GM19324 (cell line): ENCODE results near the gene SEC23B.
"Not testable (repeated sequence)": the region's sequence is repeated elsewhere in the genome, so short reads cannot be mapped to it uniquely, and the experiment has no call there.

Experiments used
- ATAC-seq: cut with Tn5 transposase; IDR thresholded peaks from one replicate; pipeline ENCODE4 v1.9.1; 2021; ENCODE audit warnings: mild to moderate bottlenecking, moderate library complexity; ENCODE audit not compliant: unreplicated experiment, low FRiP score

Gene SEC23B

DNA sequence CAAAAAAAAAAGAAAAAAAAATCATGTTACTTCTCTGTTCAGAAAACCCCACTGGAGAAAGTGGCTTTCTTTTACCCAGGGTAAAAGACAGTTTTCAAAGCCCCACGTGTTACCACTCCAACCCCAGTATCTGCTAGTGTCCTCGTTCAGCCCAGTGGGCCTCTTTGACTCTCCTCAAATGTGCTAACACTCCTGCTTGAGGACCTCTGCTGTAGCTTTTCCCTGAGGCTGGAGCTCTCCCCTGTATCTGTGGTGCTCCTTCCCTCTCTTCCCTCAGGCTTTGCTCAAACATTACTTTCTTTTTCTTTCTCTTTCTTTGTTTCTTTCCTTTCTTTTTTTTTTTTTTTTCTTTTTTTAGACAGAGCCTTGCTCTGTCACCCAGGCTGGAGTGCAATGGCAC is 15.3 kb downstream of the SEC23B start:
- no peak for ATAC-seq

DNA sequence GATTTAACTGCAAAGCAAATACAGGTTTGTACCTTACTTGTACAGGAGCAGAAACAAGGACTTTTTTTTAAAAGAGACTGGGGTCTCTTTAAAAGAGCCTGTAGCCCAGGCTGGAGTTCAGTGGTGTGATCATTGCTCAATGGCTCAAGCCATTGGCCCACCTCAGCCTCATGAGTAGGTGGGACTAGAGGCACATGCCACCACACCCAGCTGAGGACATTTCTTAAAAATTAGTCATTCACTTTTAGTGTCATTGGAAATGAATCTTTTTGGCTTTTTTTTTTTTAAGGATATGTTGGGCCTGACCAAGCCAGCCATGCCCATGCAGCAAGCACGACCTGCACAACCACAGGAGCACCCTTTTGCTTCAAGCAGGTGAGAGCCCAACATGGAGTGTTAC is 16.9 kb downstream of the SEC23B start:
- no peak for ATAC-seq

DNA sequence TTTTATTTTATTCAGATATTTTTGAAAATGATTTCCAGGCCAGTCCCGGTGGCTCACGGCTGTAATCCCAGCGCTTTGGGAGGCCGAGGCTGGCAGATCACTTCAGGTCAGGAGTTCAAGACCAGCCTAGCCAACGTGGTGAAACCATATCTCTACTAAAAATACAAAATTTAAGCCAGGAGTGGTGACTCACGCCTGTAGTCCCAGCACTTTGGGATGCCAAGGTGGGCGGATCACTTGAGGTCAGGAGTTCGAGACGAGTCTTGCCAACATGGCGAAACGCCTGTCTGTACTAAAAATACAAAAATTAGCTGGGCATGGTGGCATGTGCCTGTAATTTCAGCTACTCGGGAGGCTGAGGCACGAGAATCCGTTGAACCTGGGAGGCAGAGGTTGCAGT is 19.0 kb downstream of the SEC23B start:
- not testable (repeated sequence) for ATAC-seq

DNA sequence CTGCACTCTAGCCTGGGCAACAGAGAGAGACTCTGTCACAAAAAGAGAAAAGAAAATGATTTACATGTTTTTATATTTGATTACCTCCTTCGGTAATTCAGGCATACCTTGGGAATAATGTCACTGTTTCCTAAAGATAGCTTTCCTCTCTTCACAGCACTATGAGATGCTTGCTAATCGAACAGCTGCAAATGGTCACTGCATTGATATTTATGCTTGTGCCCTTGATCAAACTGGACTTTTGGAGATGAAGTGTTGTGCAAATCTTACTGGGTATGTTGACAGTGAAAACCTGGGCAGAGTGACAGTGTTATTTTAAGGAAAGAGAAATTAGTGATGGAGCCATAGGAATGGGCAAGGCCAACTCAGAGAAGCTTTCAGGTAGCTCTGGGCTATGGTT is 19.6 kb downstream of the SEC23B start:
- ATAC-seq, result no peak

DNA sequence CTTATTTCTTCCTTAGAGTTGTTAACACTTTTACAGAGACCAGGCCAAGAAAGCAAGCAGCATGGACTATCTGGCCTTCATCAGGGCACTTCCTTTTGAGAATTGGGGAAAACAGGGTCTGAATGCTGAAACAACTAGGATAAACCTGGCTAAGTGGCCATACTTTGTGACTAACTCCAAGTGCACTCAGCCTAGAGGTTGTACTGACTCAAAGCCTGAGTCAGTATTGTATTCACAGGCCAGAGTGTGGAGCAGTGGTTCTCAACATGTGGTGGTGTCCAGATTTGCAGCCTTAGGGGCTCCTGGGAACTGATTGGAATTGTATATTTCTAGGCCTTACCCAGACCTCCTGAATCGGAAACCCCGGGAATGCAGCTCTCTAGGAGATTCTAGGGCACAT is 20.1 kb downstream of the SEC23B start:
- ATAC-seq, result no peak

DNA sequence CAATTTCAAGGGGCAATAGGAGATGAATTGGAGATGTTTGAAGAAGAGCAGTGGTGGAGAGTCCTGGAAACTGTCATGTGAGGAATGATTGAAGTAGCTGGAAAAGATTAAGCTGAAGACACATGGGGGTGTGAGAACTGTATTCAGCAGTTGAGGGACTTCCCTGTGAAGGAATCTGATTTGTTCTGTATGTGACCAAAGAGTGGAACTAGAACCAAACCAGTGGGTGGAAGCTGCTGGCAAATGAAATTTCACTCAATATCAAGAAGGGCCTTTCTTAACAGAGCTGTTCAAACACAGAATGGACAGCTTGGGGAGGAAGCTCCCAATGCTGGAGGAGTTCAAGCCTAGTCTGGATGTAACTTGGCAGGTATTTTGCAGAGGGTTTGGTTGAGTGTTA is 21.3 kb downstream of the SEC23B start:
- ATAC-seq, result no peak

DNA sequence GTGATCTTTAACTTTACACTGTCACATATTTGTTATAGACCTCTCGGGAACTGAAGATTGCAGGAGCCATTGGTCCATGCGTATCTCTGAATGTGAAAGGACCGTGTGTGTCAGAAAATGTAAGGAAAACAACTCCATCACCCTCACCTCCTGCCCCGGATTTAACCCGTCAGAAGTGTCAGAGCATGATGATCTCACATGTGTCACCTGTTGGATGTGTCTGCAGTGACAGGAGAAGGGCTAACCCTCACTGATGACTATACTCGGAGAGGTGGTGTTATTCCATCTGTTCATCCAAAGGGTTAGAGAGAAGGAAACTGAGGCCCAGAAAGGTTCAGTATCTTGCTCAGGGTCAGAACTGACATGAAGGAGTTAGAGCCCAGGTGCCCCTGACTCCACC is 24.9 kb downstream of the SEC23B start:
- no peak for ATAC-seq

DNA sequence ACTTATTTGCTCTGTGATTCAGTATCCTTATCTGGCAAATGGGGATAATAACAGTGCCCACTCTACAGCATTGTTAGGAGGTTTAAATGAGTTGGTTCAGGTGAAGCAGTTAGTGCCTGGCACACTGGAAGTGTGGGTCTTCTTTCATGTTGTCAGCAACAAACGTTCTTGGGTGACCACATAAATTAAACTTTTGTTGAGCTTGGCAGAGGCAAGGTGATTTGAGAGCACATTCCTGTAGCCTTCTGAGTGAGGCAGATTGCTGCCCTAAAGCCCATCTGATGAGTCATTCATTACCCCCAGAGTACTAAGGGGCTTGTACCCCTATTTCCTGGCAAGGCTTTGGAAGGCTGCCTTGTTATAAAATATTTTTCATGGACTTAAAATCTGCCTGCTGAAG is 25.8 kb downstream of the SEC23B start:
- ATAC-seq, result no peak

DNA sequence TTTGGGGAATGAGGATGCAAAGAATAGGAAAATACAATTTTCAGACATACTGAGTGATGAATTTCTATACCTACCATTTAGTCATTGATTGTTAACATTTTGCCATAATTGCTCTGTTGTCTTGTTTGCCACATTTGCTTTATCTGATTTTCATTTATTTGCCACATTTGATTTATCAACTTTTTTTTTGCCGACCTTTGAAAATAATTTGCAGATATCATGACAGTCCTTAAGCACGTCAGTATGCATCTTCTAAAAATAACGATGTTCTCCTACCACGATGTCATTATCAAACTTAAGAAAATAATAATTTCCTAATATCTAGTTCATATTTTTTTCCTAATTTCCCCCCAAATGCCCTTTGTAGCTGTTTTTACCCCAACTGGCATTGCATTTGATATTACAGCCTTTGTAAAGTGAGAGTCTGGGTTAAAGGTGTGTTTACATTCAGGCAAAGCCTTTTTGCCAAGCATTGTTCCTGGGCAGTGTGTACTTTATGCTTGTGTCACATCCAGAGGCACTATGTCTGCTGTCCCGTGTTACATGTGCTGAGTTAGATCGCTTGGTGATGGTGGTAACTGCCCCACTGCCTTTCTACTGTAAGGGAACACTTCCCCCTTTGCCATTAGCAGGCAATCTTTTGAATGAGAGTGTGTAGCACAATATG is 26.4 kb downstream of the SEC23B start:
- ATAC-seq, result no peak

DNA sequence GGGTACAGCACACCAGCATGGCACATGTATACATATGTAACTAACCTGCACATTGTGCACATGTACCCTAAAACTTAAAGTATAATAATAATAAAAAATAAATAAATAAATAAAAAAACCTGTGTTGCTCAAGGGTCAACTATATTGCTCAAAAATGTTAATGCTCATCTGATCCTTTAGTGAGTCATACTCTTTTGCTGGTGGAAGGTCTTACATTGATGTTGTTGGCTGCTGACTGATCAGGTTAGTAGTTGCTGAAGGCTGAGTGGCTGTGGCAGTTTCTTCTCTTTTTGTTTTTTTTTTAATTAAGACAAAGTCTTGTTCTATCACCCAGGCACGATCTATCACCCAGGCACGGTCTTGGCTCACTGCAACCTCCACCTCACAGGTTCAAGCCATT is 29.9 kb downstream of the SEC23B start:
- no peak for ATAC-seq

DNA sequence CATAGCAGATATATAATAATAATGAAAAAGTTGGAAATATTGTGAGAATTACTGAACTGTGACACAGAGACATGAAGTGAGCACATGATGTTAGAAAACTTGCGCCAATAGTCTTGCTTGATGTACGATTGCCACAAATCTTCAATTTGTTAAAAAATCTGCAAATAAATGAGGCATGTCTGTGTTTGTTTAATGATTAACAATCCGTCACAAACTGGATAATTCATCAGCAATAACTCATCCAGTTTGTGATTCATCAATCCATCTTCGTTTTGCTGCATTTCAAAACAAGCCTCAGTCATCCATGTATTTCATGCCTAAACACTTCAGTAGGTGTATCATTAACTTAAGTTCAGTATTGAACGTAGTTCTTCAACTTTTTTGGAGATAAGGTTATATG is 34.0 kb downstream of the SEC23B start:
- ATAC-seq, result no peak

DNA sequence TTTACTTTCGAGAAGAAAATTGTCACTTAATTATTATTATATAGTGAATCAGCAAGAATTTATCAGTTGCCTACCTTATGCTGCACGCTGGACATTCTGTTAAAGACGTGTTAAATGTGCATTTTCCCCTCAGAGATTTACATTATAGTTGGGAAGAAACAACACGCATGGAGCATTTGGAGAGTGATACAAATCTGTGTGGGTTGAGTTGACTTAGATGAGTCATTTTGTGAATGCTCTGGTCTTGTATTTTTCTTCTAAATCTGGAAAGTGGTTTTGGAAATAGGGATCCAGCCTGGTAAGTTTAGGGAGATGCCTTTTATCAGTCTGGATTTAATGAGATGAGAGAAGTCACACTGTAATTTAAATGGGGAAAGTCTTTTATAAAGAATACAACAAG is 35.5 kb downstream of the SEC23B start:
- ATAC-seq, result no peak

DNA sequence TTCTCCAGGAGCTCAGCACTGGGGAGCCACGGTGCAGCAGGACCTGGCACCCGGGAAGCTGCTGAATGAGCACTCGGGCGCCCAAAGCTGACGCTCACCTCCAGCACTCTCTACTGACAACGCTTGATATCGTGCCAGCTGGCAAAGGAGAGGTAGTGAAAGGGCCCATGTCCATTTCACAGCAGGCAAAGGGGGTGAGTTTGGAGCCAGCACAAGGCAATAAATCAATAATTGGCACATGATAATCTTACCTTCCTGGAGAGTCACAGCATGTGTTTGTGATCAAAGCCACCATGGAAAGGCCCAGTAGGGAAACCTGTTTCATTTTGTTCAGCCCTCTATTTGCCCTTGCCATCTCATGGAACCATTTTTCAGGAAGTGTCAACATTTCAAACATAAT is 36.2 kb downstream of the SEC23B start:
- ATAC-seq, result no peak

DNA sequence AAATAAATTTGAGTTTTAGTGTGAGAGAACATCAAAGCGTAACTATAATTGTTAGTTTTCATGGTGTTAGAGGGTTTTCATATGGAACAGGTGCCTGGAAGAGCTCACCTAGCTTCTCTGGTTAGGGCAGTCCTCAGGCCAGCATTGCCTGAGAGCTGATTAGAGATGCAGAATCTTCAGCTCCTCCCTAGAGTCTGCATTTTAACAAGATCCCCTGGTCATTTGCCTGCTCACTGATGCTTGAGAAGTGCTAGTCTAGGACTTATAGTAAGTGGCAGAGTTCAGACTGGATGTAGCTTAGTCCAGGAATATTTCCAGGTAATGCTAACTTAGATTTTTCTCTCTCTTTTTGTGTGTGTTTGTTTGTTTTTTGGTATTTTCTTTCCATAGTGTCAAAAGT is 37.8 kb downstream of the SEC23B start:
- no peak for ATAC-seq

DNA sequence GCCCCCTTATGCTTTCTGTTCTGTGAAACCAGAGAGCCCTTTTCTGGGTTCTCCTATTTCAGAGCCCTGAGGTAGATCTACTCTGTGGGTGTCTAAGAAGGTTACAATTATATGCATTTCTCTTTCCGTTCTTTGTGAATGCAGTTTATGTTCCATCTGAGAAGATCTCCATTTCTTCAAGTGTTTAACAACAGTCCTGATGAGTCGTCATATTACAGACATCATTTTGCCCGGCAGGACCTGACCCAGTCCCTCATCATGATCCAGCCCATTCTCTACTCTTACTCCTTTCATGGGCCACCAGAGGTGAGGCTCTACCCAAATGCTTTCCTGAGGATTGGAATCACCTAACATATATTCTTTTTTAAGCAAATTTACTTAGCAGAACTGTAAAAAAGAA is 40.7 kb downstream of the SEC23B start:
- no peak for ATAC-seq

DNA sequence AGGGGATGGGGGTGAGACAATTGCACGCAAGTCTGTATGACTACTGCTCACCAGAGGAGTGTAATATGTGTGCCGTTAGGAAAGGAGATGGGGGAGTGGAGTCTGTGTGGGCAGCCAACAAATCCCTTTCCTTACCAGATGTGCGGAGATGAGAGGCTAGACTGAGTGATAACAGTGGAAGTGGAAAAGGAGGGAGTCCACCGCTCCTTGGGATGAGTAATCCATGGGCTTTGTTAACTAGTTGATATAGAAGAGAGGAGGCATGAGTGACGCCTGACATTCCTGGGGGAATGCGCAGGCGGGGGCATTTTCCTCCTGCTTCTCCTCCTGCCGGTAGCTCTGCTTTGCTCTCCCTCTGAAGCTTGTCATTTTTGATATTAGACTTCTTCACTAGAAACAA is 46.0 kb downstream of the SEC23B start:
- no peak for ATAC-seq

DNA sequence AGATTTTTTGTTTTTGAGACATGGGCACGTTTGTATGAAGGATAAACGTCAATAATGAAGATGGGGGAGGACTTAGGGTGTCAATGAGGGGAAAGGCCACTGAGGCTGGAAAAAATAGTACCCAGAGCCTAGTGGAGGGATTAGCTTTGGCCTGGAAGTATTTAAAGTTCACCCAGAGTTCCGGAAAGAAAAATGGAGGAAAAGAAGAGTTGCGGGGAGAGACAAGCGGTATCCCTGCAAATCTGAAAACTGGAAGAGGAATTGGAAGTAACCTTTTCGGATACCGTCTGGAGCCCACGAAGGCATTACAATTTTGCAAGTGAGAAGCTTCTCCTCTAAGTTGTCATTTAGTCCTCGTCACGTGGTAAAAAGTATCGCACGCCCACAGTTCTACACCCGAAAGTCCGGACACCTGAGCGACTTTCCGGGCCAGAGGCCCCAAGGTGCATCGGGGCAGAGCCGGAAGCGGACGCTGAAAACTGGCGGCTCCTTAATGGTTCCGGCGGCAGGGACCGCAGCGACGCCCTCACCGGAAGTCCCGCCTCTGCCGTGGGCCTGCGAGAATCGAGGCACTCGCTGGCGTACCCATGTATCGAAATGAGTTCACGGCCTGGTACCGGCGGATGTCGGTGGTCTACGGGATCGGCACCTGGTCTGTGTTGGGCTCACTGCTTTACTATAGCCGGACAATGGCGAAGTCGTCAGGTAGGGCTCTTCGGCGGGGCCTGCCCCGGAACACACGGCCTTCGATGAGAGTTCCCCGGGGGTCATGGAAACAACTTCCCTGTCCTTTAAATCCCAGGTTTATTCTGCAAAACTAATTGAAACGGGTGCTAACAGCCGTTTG is 59.4 kb downstream of the SEC23B start, which contains the start of gene SMIM26:
Gene SMIM26, plus strand, starts transcription at position 541 of the 847 bp plus-strand sequence. Its CDS starts 47 bp downstream, at position 588.
- peak; percentile 99 for ATAC-seq

DNA sequence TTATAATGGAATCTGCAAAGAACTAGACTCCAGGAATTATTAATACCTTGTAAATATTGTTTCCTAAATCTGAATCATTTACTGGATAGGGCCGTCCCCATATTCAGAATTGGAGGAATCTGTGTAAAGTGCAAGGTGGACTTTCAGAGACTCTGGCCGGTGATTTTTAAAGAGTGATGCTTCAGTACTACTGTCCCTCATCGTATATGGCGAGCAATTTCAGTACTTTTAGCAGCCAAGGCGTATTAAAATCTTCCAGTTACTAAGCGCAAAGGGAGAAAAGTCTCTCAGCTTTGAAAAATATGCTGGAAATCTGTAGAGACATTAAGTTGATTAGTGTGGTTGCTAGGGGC is 60.0 kb downstream of the SEC23B start:
- no peak for ATAC-seq

DNA sequence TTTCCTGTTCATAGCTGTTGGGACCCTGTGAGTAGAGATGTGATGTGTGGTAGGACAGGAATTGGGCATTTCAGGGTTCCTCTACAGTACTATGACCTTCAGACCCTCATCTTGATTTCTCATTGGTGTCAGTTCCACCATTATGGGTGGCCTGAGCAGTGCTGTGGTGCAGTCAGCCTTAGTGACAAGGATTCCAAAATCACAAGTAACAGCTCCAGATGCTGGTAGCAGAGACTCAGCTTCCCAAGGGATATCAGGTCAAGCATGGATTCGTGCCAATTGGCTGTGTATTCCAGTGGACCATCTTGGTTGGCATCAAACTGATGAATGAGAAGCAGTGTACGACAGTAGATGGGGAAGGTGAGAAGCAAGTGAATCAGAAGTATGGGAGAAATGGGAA is 63.3 kb downstream of the SEC23B start:
- no peak for ATAC-seq

DNA sequence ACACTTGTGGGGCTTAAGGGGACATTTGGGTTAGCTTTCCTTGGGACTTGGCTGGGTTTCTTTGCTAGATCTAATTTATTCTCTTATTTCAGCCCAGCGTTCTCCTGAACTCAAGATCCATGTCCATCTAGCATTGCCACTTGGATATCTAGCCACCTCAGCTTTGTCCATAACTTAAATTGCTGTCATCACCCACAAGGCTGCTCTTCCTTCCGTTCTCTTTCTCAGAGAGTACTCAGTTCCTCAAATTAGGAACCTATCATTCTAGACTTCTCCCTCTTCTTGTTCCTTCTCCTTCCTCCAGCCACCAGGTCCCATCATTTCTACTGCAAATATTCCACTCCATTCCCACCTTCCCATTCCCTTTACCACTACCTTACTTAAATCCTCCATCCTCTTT is 63.8 kb downstream of the SEC23B start:
- ATAC-seq, result no peak

DNA sequence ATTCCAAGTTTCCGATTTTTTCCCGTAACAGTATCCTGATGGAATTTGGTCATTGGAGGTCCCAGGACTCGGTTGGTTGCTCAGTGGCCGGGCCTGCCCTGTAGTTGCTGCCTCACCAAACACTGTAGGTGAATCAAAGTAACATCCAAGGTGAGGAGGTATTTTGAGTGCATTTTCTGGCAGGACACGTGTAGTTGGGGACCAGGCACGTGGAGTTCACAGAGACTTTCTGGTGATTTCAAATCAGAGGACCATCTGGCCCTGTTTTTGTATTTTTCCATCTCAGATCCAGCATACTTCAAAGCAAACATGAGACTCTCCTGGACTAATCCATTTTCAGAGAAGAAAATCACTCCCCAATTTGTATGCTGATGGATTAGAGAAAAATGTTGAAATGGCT is 70.2 kb downstream of the SEC23B start:
- no peak for ATAC-seq

DNA sequence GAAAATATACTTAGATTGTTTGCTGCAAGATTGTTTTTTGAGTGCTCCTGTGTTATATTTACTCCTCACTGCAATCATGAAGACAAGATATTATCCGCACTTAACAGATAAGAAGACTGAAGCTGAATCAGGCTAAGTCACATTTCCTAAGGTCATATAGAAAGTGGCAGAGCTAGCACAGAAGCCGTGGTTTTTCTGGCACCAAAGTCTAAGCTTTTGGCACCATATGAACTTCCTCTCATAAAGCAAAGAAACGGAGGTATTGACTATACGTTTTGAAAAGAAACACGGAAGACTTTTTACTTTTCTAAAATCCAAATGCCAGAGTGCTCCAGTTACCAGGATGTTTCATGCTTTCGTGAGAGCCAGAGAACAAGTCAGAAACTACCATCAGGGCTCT is 70.8 kb downstream of the SEC23B start:
- no peak for ATAC-seq
